ENCODE results near the gene CTNS.

DNA sequence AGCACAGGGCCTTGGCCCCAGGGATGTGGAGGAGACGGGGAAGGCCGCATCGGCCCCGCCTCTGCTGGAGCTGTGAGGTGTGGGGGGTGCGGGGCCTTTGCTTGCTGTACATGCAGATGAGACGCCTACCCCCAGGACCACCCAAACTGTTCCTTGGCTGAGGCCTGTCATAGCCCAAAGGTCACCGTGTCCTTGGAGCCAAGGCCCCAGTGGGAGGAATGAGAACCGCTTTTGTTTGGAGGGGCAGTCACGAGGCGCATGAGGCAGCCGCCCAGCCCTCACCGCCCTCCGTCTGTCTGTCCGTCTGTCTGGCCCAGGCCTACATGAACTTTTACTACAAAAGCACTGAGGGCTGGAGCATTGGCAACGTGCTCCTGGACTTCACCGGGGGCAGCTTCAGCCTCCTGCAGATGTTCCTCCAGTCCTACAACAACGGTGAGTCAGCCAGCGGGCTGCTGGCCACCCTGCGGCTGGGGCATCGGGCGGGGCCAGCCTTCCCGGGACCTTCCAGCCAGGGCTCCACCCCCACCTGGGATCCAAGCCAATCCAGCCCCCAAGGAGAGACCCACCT lies 23.1 kb downstream of the CTNS start:
- TF ChIP-seq SMC3 (conservative IDR thresholded peaks at IDR 0.05; ENCODE audit: poor library complexity) (no peak), EZH2 (IDR thresholded peaks at IDR 0.05; ENCODE audit: borderline replicate concordance, insufficient read depth, low read length, poor library complexity, severe bottlenecking) (no peak)
- TF ChIP-seq, protein P1, sequence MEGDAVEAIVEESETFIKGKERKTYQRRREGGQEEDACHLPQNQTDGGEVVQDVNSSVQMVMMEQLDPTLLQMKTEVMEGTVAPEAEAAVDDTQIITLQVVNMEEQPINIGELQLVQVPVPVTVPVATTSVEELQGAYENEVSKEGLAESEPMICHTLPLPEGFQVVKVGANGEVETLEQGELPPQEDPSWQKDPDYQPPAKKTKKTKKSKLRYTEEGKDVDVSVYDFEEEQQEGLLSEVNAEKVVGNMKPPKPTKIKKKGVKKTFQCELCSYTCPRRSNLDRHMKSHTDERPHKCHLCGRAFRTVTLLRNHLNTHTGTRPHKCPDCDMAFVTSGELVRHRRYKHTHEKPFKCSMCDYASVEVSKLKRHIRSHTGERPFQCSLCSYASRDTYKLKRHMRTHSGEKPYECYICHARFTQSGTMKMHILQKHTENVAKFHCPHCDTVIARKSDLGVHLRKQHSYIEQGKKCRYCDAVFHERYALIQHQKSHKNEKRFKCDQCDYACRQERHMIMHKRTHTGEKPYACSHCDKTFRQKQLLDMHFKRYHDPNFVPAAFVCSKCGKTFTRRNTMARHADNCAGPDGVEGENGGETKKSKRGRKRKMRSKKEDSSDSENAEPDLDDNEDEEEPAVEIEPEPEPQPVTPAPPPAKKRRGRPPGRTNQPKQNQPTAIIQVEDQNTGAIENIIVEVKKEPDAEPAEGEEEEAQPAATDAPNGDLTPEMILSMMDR (IDR thresholded peaks at IDR 0.05; ENCODE audit: poor library complexity, severe bottlenecking) = no peak
